ENCODE data around the gene GRB7. TPM values are rescaled to one million over a fixed set of nuclear protein-coding genes. Genes with fewer than 3 reads are reported as not detected.

GRB7 gene
- polyA plus RNA-seq, 3 donors from 2014 or later: not detected

- Mint-ChIP-seq H3K4me3 (peak within 1 kb of the TSS; percentile 87 to 95 (median 90)), H3K27me3 (ENCODE audit: low read depth in 3 of 3) (peaks cover 2 to 6% (median 2%) of the 10 kb centered on the region in 3 donors), H3K4me1 (peaks cover 20 to 25% of the 10 kb centered on the region in 2 donors), H3K9me3 (peaks cover 0 to 1% (median 0%) of the 10 kb centered on the region in 6 donors), H3K27ac (peak within 1 kb of the TSS; percentile 88 to 97 (median 95)), H3K36me3 (peaks cover 0 to 11% (median 3%) of the 10 kb centered on the region in 3 donors)
- DNase-seq: peak; percentile 95
Observed at GRCh38 chr17:39730095-39730921, 7.4 kb upstream of the GRB7 start, which contains the start of gene MIEN1. Gene MIEN1, minus strand, starts transcription at chr17:39730532. Its CDS starts 37 bp downstream, at chr17:39730495.

GRCh38 chr17:39732586-39732985 is 5.2 kb upstream of the GRB7 start:
- Mint-ChIP-seq H3K4me1 (peaks cover 19 to 20% of the 10 kb centered on the region in 2 donors), H3K36me3 (peaks cover 0 to 5% (median 3%) of the 10 kb centered on the region in 3 donors), H3K9me3 (peaks cover 0 to 1% (median 0%) of the 10 kb centered on the region in 6 donors), H3K27me3 (ENCODE audit: low read depth in 3 of 3) (peaks cover 2 to 6% (median 6%) of the 10 kb centered on the region in 3 donors), H3K27ac (peak overlapping the region; percentile 6 to 83 (median 47)), H3K4me3 (peak overlapping the region; percentile 4 to 78 (median 57))
- DNase-seq: no peak

GRCh38 chr17:39735882-39736281 is 1.9 kb upstream of the GRB7 start:
- Mint-ChIP-seq H3K36me3 (no peaks in the 10 kb centered on the region), H3K4me3 (no peak overlapping the region), H3K4me1 (peaks cover 7 to 9% of the 10 kb centered on the region in 2 donors)

GRCh38 chr17:39736319-39737165 is 1.2 kb upstream of the GRB7 start:
- H3K4me3 Mint-ChIP-seq: no peak overlapping the region
- H3K36me3 Mint-ChIP-seq: no peaks in the 10 kb centered on the region
- peaks cover 7% of the 10 kb centered on the region in 2 donors for H3K4me1 Mint-ChIP-seq
- DNase-seq: no peak
- H3K9me3 Mint-ChIP-seq: no peaks in the 10 kb centered on the region
- H3K27ac Mint-ChIP-seq: peak overlapping the region in 1 of 6 donors; percentile 35
- H3K27me3 Mint-ChIP-seq (ENCODE audit: low read depth in 3 of 3): peaks cover 11 to 12% (median 11%) of the 10 kb centered on the region in 3 donors

More at GRCh38 chr17:39735882-39736281, 1.9 kb upstream of the GRB7 start:
- H3K27ac Mint-ChIP-seq: peak overlapping the region in 1 of 6 donors; percentile 35
- peaks cover 10 to 13% (median 11%) of the 10 kb centered on the region in 3 donors for H3K27me3 Mint-ChIP-seq (ENCODE audit: low read depth in 3 of 3)
- no peak for DNase-seq
- H3K9me3 Mint-ChIP-seq: peaks cover 0 to 1% (median 0%) of the 10 kb centered on the region in 6 donors

- DNase-seq: no peak
- H3K4me3 Mint-ChIP-seq: no peak overlapping the region
- no peaks in the 10 kb centered on the region for H3K9me3 Mint-ChIP-seq
- peaks cover 7 to 8% of the 10 kb centered on the region in 2 donors for H3K4me1 Mint-ChIP-seq
- no peak overlapping the region for H3K27ac Mint-ChIP-seq
- peaks cover 11 to 12% (median 11%) of the 10 kb centered on the region in 3 donors for H3K27me3 Mint-ChIP-seq (ENCODE audit: low read depth in 3 of 3)
- H3K36me3 Mint-ChIP-seq: no peaks in the 10 kb centered on the region
Observed at GRCh38 chr17:39737206-39737759, 455 bp upstream of the GRB7 start.

GRCh38 chr17:39738568-39738901 is 797 bp downstream of the GRB7 start:
- H3K4me1 Mint-ChIP-seq: peaks cover 7 to 8% of the 10 kb centered on the region in 2 donors
- peak; percentile 44 to 60 (median 51) for DNase-seq
- peak overlapping the region; percentile 7 to 79 (median 18) for H3K4me3 Mint-ChIP-seq
- H3K9me3 Mint-ChIP-seq: no peaks in the 10 kb centered on the region
- H3K36me3 Mint-ChIP-seq: no peaks in the 10 kb centered on the region
- H3K27ac Mint-ChIP-seq: peak overlapping the region in 3 of 6 donors; percentile 55 to 67 (median 59)
- H3K27me3 Mint-ChIP-seq (ENCODE audit: low read depth in 3 of 3): peaks cover 11 to 12% (median 11%) of the 10 kb centered on the region in 3 donors

- no peaks in the 10 kb centered on the region for H3K9me3 Mint-ChIP-seq
- H3K27ac Mint-ChIP-seq: peak overlapping the region in 2 of 6 donors; percentile 55 to 67
- no peak for DNase-seq
- H3K4me1 Mint-ChIP-seq: peaks cover 7 to 8% of the 10 kb centered on the region in 2 donors
- H3K4me3 Mint-ChIP-seq: peak overlapping the region in 2 of 5 donors; percentile 72 to 79
- peaks cover 11 to 12% (median 11%) of the 10 kb centered on the region in 3 donors for H3K27me3 Mint-ChIP-seq (ENCODE audit: low read depth in 3 of 3)
- no peaks in the 10 kb centered on the region for H3K36me3 Mint-ChIP-seq
Observed at GRCh38 chr17:39738983-39739884, 1.5 kb downstream of the GRB7 start.

- Mint-ChIP-seq H3K4me3 (peak overlapping the region in 1 of 5 donors; percentile 11), H3K4me1 (peaks cover 7 to 8% of the 10 kb centered on the region in 2 donors), H3K36me3 (no peaks in the 10 kb centered on the region)
Observed at GRCh38 chr17:39739885-39740356, 2.2 kb downstream of the GRB7 start.

GRCh38 chr17:39740357-39741111 is 2.8 kb downstream of the GRB7 start:
- no peak for DNase-seq
- Mint-ChIP-seq H3K27ac (no peak overlapping the region), H3K4me1 (peaks cover 7 to 8% of the 10 kb centered on the region in 2 donors), H3K36me3 (no peaks in the 10 kb centered on the region), H3K27me3 (ENCODE audit: low read depth in 3 of 3) (peaks cover 11% of the 10 kb centered on the region in 3 donors), H3K9me3 (no peaks in the 10 kb centered on the region), H3K4me3 (no peak overlapping the region)

More at GRCh38 chr17:39739885-39740356, 2.2 kb downstream of the GRB7 start:
- H3K27ac Mint-ChIP-seq: peak overlapping the region in 2 of 6 donors; percentile 30 to 41
- no peak for DNase-seq
- H3K27me3 Mint-ChIP-seq (ENCODE audit: low read depth in 3 of 3): peaks cover 11 to 12% (median 11%) of the 10 kb centered on the region in 3 donors
- H3K9me3 Mint-ChIP-seq: no peaks in the 10 kb centered on the region

- Mint-ChIP-seq H3K36me3 (no peaks in the 10 kb centered on the region), H3K27ac (no peak overlapping the region), H3K27me3 (ENCODE audit: low read depth in 3 of 3) (peaks cover 8 to 12% (median 11%) of the 10 kb centered on the region in 3 donors), H3K4me1 (peaks cover 7 to 8% of the 10 kb centered on the region in 2 donors), H3K9me3 (no peaks in the 10 kb centered on the region), H3K4me3 (no peak overlapping the region)
- DNase-seq: no peak
Observed at GRCh38 chr17:39742126-39742855, 4.6 kb downstream of the GRB7 start.

GRCh38 chr17:39742856-39743436 is 5.2 kb downstream of the GRB7 start:
- peaks cover 7 to 8% of the 10 kb centered on the region in 2 donors for H3K4me1 Mint-ChIP-seq
- no peak for DNase-seq
- peaks cover 8 to 12% (median 11%) of the 10 kb centered on the region in 3 donors for H3K27me3 Mint-ChIP-seq (ENCODE audit: low read depth in 3 of 3)
- H3K27ac Mint-ChIP-seq: no peak overlapping the region
- H3K9me3 Mint-ChIP-seq: no peaks in the 10 kb centered on the region
- H3K36me3 Mint-ChIP-seq: no peaks in the 10 kb centered on the region
- H3K4me3 Mint-ChIP-seq: no peak overlapping the region
